NCI-H2081 treated with DMSO at 0.1 percent for 48 hours (cell line): ENCODE data around the gene PRSS56.
"Not testable (repeated sequence)": the region's sequence is repeated elsewhere in the genome, so short reads cannot be mapped to it uniquely, and the experiment has no call there.

Source experiments
- DNase-seq: peaks from one replicate; lab custom pipeline; 2025; lab: John Stamatoyannopoulos, UW

The PRSS56 gene

DNA sequence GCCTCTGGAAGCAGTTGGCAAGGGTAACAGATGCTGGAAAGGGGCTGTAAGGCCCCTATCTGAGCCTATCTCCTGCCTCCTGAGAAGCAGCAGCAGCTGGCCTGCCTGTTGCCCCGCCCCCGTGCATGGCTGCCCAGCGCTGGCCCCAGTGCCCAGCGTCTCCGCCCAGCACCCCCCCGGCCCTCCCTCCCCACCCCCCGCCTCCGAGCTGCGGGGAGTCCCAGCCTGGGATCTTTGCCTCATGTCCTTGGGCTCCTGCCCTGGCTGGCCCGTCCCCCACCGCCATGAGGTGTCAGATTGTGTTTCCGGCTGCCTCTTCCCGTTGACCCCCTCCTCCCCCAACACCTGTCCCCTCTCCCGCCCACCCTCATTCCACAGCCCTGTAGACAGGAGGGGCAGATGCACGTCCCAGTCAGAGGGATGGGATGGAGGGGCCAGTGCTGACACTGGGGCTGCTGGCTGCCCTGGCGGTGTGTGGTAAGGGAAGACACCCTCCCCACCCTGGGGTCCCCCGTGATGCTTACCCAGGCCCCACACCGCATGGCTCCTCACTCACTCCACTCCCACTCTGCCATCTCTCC, 5.7 kb downstream of the PRSS56 start, which contains the start of gene CHRND:
Gene CHRND, plus strand, starts transcription at position 370 of the 581 bp plus-strand sequence. Its CDS starts 56 bp downstream, at position 426.
- DNase-seq = no peak

GRCh38 chr2:232526372-232526941, 6.3 kb downstream of the PRSS56 start:
- no peak for DNase-seq

- DNase-seq = no peak
Measured at GRCh38 chr2:232527905-232528470, 7.8 kb downstream of the PRSS56 start.

DNA sequence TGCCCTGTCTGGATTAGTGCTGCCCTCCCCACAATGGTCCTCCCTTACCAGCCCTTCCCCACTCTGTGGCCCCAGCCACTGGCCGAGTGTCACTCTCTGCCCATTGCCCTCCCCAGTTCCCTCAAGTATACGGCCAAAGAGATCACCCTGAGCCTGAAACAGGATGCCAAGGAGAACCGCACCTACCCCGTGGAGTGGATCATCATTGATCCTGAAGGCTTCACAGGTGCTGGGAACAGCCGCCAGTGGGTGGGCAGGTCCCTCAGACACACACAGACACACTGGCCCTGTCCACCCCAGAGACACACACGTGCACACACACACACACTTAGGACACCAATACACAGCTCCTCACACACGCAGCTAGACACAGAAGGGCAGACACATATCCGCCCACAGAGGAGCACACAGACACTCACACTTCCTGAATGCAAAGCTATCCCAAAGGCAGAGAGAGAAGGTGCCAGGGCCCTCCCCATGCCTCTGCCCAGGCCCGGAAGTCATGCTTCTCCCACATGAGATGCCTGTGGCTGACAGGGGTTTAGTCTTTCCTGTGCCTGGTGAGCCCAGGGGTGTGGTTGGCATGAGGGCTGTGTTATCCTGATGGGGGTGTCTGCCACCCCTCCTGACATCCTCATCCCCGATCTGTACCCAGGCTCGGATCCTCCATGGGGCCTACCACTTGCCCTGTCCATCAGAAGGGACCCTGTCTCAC, 8.7 kb downstream of the PRSS56 start:
- DNase-seq = no peak

DNA sequence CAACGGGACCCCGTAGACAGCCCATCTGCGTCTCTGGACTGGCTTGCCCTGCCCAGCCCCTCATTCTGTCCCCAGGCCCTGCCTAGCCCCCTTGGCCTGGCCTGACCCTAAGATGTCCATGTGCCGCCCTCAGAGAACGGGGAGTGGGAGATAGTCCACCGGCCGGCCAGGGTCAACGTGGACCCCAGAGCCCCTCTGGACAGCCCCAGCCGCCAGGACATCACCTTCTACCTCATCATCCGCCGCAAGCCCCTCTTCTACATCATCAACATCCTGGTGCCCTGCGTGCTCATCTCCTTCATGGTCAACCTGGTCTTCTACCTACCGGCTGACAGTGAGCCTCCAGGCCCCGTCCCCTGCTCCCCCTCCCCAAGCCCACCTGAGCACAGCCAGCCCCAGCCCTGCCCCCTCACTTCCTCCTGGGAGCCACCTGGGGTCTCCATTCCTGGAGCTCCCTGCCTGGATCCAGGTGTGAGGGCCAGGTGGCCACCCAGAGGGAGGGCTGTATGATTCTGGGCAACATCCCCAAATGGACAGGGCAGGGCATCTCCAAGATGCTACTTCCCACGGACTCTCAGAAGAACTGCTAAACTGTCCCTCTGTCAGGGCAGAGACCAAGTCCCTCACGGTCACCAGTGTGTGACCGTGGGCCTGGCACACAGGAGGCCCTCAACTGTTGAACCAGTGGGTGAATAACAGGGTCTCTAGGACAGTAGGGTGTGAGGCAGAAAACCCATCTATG, 9.8 kb downstream of the PRSS56 start:
- DNase-seq = no peak

DNA sequence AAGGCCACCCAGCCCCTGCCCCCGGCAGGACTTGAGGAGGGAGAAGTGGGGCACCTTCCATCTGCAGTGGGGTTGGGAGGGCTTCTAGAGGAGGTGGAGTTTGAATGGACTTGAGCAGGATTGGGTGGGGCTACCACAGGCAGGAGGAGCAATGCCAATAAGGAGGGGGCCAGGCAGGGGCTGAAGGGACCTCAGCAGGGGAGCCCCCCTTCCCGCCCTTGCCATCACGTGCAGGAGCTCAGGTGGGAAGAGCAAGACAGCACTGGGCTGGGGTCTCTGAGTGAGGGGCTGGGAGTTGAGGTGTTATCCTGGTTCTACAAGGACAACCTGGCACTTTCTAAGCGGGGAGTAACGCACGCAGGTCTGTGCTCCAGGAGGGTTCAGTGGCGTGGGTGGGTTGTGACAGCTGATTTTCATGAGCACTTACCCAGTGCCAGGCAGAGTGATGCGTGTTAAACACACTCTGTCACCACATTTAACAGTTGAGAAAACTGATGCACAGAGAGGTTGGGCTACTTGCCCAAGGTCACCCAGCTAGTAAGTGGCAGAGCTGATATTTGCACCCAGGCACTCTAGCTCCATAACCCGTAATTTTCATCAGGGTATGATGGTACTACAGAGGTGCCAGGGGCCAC, 10.6 kb downstream of the PRSS56 start:
- DNase-seq = no peak

DNA sequence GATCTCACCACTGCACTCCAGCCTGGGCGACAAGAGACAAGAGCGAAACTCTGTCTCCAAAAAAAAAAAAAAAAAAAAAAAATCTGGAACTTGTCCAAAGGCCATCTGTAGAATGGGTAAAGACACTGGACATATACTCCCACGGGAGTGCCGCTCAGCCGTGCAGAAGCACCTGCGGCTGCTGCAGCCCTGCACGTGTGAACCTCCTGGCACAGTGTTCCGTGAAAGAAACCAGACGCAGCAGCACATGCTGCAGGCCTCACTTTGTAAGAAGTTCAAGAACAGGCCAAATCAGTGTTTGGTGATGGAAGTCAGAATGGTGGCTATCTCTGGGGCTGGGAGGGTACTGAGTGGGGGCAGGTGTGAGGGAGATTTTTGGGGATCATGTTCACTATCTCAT, 12.2 kb downstream of the PRSS56 start:
- no peak for DNase-seq

DNA sequence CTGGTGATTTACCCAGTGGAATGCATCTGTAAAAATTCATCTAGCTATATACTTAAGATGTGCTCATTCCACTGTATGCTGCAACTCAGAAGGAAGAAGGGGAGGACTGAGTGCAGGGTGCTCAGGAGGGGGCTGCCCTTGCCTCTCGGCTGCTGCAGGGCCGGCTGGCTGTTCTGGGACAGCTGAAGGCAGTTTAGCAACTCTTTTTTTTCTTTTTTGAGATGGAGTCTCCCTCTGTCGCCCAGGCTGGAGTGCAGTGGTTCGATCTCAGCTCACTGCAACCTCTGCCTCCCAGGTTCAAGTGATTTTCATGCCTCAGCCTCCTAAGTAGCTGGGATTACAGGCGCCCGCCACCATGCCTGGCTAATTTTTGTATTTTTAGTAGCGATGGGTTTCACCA, 12.6 kb downstream of the PRSS56 start:
- DNase-seq = not testable (repeated sequence)

DNA sequence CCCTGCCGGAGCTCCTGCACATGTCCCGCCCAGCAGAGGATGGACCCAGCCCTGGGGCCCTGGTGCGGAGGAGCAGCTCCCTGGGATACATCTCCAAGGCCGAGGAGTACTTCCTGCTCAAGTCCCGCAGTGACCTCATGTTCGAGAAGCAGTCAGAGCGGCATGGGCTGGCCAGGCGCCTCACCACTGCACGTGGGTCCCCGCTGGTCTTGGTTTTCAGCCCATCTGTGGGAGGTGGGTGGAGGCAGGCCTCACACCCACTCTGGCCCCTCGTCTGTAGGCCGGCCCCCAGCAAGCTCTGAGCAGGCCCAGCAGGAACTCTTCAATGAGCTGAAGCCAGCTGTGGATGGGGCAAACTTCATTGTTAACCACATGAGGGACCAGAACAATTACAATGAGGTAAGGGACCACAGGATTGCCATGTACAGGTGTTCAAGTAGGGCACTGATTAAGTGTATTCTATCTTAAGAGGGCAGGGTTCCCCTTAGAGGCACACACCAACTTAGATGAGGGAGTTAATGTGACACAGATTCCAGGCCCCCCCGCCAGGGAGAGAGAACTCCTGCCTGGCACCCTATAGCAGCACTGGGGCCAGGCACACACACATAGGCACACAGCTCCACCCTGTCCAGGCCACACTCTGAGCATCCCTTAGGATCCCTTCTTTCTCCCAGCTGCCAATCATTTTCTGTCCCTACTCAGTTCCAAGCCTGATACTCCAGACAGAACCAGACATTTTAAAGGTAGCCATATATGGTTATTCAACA, 13.9 kb downstream of the PRSS56 start:
- no peak for DNase-seq

- DNase-seq = no peak
Measured at GRCh38 chr2:232534940-232535651, 14.9 kb downstream of the PRSS56 start.

- no peak for DNase-seq
Measured at GRCh38 chr2:232535761-232536530, 15.8 kb downstream of the PRSS56 start.

GRCh38 chr2:232537079-232537478, 16.9 kb downstream of the PRSS56 start:
- DNase-seq = no peak

DNA sequence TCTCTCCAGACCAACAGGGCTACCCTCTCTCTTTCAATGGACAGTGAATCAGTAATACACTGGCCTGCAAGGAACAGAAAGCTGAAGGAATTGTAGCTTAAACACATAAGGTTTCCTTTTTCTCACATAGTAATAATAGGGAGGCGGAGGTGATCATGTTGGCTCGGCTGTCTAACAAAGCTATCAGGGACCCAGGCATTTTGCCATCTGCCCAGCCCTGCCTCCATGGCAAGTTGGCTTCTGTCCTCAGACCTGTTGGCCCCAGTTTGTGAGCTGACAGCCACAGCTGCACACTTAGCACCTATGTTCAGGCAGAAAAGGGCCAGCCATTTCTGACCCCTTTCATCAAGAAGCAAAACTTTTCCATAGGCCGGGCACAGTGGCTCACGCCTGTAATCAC, 17.3 kb downstream of the PRSS56 start:
- DNase-seq = no peak

- no peak for DNase-seq
Measured at GRCh38 chr2:232538671-232539070, 18.5 kb downstream of the PRSS56 start.

DNA sequence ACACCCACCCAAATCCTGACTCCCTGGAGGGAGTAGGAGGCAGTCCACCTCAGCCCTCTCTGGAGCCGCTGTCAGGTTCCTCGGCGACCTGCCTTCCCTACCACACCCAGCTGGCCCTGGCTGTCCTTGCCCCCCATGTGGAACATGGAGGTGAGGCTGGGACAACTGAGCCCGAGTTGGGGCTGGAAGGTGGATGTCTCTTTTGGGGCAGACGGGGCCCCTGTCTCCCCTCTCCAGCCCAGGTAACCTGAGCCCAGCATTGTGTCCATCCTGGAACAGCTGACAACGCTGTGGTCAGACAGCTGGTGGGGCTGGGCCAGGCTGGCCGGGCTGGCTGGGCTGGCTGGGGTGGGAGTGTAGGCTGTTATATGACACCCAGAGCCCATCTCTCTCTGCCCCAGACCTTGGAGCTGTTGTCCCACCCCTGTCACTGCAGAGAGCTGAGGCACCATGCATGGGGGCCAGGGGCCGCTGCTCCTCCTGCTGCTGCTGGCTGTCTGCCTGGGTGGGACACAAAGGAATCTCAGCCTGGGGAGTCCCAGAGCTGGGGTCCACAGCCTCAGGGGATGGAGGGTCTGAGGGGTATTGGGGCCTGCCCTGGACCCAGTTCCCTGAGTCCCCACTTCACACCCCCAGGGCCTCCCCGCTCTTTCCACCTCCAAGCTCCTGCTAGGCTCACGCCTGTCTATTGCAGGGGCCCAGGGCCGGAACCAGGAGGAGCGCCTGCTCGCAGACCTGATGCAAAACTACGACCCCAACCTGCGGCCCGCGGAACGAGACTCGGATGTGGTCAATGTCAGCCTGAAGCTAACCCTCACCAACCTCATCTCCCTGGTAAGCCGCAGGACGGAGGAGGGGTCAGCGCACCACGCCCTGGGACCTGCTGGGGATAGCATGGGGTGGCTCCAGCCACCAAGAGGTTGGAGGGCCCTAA, 19.4 kb downstream of the PRSS56 start, which contains the start of gene CHRNG:
Gene CHRNG, plus strand, starts transcription at position 395 of the 934 bp plus-strand sequence. Its CDS starts 56 bp downstream, at position 451.
- no peak for DNase-seq

- no peak for DNase-seq
Measured at GRCh38 chr2:232540441-232541041, 20.4 kb downstream of the PRSS56 start.

DNA sequence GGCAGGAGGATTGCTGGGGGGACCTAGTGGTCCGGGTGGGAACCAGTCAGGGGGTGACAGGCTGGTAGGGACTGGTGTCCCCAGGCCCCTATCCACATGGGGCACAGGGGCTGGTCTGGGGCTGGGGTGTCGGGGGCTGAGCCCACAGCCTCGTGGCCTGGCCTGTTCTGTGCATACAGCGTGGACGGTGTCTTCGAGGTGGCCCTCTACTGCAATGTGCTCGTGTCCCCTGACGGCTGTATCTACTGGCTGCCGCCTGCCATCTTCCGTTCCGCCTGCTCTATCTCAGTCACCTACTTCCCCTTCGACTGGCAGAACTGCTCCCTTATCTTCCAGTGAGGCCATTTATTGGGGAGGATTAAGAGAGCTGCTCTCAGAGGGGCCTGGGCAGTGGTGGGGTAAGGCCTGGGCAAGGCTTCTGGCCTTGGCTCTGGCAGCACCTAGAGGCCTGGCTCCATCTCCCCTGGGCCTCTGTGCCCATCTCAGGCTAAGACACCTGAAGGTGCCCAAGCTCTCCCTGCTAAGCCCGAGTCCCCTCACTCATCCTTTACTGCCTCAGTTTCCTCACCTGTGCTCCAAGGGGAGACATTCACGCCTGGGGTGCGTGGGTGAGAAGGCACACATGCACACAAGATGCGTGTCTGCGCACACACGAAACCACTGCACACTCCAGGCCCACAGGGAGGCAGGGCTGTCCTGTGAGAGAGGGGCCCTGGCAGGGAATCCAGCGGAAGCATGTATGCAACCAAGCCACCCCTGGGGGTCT, 21.2 kb downstream of the PRSS56 start:
- DNase-seq = no peak
